ENCODE data around the gene UNKL. TPM values are rescaled to one million over a fixed set of nuclear protein-coding genes. Genes with fewer than 3 reads are reported as not detected.
A peak's percentile ranks its signal among the peaks of the same experiment; 100 is the strongest.

UNKL gene
- total and polyA plus RNA-seq, 2 of the 8 experiments (the other 6 are each of a cell fraction or from before 2014, with no cell fraction given), result 25.1 to 31.8 TPM

- Histone ChIP-seq H2BK120ac (replicated peaks; ENCODE audit: low read depth, low read length) (no peak overlapping the region), H2BK20ac (ENCODE audit: low read length) (no peak overlapping the region), H3K79me2 (ENCODE audit: control insufficient read depth in 1 of 2, insufficient read depth in 2 of 2, low read length in 2 of 2) (peaks cover 0 to 11% of the 10 kb centered on the region in 2 experiments; a peak in 1 of 4 replicates), H3K4me2 (ENCODE audit: insufficient read depth in 1 of 2, low read depth in 2 of 2, low read length in 2 of 2) (no peak overlapping the region), H3K56ac (replicated peaks; ENCODE audit: insufficient read length, low read depth, low read length) (no peak overlapping the region), H3K23ac (ENCODE audit: insufficient read length) (no peak overlapping the region), H4K91ac (replicated peaks; ENCODE audit: insufficient read length, low read length) (no peak overlapping the region), H3K27me3 (replicated peaks in 1 of 4; ENCODE audit: control insufficient read depth in 3 of 4, extremely low read depth in 1 of 4, insufficient read depth in 3 of 4, low read length in 3 of 4) (no peaks in the 10 kb centered on the region), H3K9me3 (ENCODE audit: insufficient read depth in 2 of 2, low read depth in 1 of 2, low read length in 1 of 2) (no peaks in the 10 kb centered on the region), H3K14ac (ENCODE audit: insufficient read length) (no peak overlapping the region), H3K4ac (replicated peaks; ENCODE audit: insufficient read length, low read depth, low read length) (no peak overlapping the region), H2BK5ac (ENCODE audit: low read depth, low read length) (no peak overlapping the region), H3K4me3 (ENCODE audit: extremely low read depth in 1 of 4, insufficient read depth in 2 of 4, low read depth in 3 of 4, low read length in 4 of 4) (no peak overlapping the region), H4K20me1 (replicated peaks in 1 of 2; ENCODE audit: control insufficient read depth in 1 of 2, insufficient read depth in 2 of 2, low read length in 2 of 2) (peaks cover 12 to 36% of the 10 kb centered on the region in 2 experiments), H2AFZ (ENCODE audit: low read length) (no peak overlapping the region), H3K27ac (ENCODE audit: low read depth, low read length) (no peak overlapping the region), H2BK15ac (ENCODE audit: low read length) (no peak overlapping the region), H3K4me1 (replicated peaks in 1 of 4; ENCODE audit: control insufficient read depth in 3 of 4, insufficient read depth in 4 of 4, low read length in 3 of 4) (no peaks in the 10 kb centered on the region), H4K5ac (ENCODE audit: insufficient read length, low read depth, low read length) (no peak overlapping the region), H3K23me2 (ENCODE audit: low read depth, low read length) (no peaks in the 10 kb centered on the region), H2BK12ac (ENCODE audit: low read depth, low read length) (no peak overlapping the region), H4K8ac (ENCODE audit: extremely low read depth, insufficient read depth, low read length) (peak overlapping the region; percentile 25; the same call in 1 of the 2 replicates), H2AK5ac (ENCODE audit: low read depth, low read length) (no peak overlapping the region), H3K18ac (ENCODE audit: extremely low read depth, low read length) (no peak overlapping the region), H3K9ac (replicated peaks in 1 of 4; ENCODE audit: extremely low read depth in 1 of 4, low read depth in 3 of 4, low read length in 3 of 4) (no peak overlapping the region), H3K79me1 (ENCODE audit: low read depth, low read length) (peaks cover 9% of the 10 kb centered on the region; the same call in 1 of the 2 replicates), H3K36me3 (ENCODE audit: control insufficient read depth in 2 of 4, insufficient read depth in 4 of 4, low read length in 3 of 4) (peaks cover 15 to 36% (median 23%) of the 10 kb centered on the region in 4 experiments)
- ChIA-PET CTCF (ENCODE audit: partially characterized antibody) (interaction anchor here (0.8 to 8.1 kb wide), 7 partner anchors 7 to 27 kb away, joined by 3 to 59 read pairs (median 10); no protein-coding TSS in a partner anchor), POLR2A (ENCODE audit: partially characterized antibody) (interaction anchor here (1.4 to 6.6 kb wide), 2 partner anchors 11 to 17 kb away, joined by 3 to 44 read pairs; no protein-coding TSS in a partner anchor)
- FAIRE-seq (no peak), DNase-seq (ENCODE audit: low read depth in 1 of 2, low spot score in 2 of 2) (no peak)
- WGBS, 2 experiments (ENCODE audit: extremely low coverage in 1 of 2, insufficient coverage in 1 of 2, insufficient read length in 1 of 2, insufficient replicate concordance in 2 of 2, low coverage in 1 of 2, low lambda C conversion rate in 2 of 2, missing lambda C conversion rate in 1 of 2), result 97% methylated on average over 31 of the region's 43 CpGs; no CpG with 5 or more reads in 1 of the 2 experiments
- no peak for TF ChIP-seq JUND (IDR thresholded peaks at IDR 0.05; ENCODE audit: low read length)
- TF ChIP-seq SIX5 (IDR thresholded peaks at IDR 0.05; ENCODE audit: low read depth, low read length), result no peak
- TF ChIP-seq CBX8 (IDR thresholded peaks at IDR 0.05; ENCODE audit: borderline replicate concordance, low read depth, low read length), result no peak
- TF ChIP-seq FOSL1 (IDR thresholded peaks at IDR 0.05; ENCODE audit: insufficient read depth, low read depth, low read length), result no peak
- no peak for TF ChIP-seq CEBPB (IDR thresholded peaks at IDR 0.05; ENCODE audit: low read depth, low read length)
- no peak for TF ChIP-seq USF2 (IDR thresholded peaks at IDR 0.05; ENCODE audit: low read length)
- no peak for TF ChIP-seq SP1 (IDR thresholded peaks at IDR 0.05; ENCODE audit: low read depth, low read length)
- no peak for TF ChIP-seq POU5F1 (IDR thresholded peaks at IDR 0.05; ENCODE audit: low read depth, low read length)
- TF ChIP-seq E2F6 (IDR thresholded peaks at IDR 0.05), result no peak
- no peak for TF ChIP-seq CHD1 (IDR thresholded peaks at IDR 0.05; ENCODE audit: low read depth, low read length)
- TF ChIP-seq BCL11A (IDR thresholded peaks at IDR 0.05; ENCODE audit: low read depth in 2 of 2, low read length in 2 of 2), result no peak
- TF ChIP-seq SP4 (IDR thresholded peaks at IDR 0.05; ENCODE audit: low read length), result no peak
Measured at GRCh38 chr16:1361685-1362360, 52.7 kb downstream of the UNKL start.
